B cell (primary cell): ENCODE data around the gene LRSAM1. TPM values are rescaled to one million over a fixed set of nuclear protein-coding genes. Genes with fewer than 3 reads are reported as not detected.

ENCODE experiments used
- ATAC-seq: fragments of 200-7000 bp; cut with Tn5 transposase; one replicate; pipeline ENCODE4 v1.10.0; 2021; ENCODE audit warnings: low read depth, mild to moderate bottlenecking, moderate number of reproducible peaks, moderate library complexity
- CTCF ChIA-PET: fragments of 350-600 bp; sonication (Branson Sonifier 250); formaldehyde crosslinking; loops from one replicate; lab custom pipeline; 2021; ENCODE audit warnings: antibody characterized with exemption, inconsistent platforms; lab: Charles Lee
- POLR2A ChIA-PET: fragments of 350-600 bp; sonication (Branson Sonifier 250); formaldehyde crosslinking; loops from one replicate; lab custom pipeline; 2021; ENCODE audit warnings: antibody characterized with exemption; lab: Charles Lee
- DNase-seq: peaks from one replicate; pipeline ENCODE4 v3.0.0; 2013
- H2AFZ ChIP-seq: 2 replicates; pipeline ENCODE4 v1.6.1; 2012; ENCODE audit warnings: mild to moderate bottlenecking, low read depth, low read length; ENCODE audit not compliant: insufficient read depth, poor library complexity, severe bottlenecking
- H3K27ac ChIP-seq, 2 donors: 1 replicate in 1 of 2; 2 replicates in 1 of 2; pipeline ENCODE4 v1.5.1; 2012 to 2013; ENCODE audit warnings: low read length in 2 of 2, mild to moderate bottlenecking in 2 of 2, moderate library complexity in 1 of 2
- H3K27me3 ChIP-seq, 4 experiments: fragments of 200-600 bp in 1 of 4; sonication (generic) in 1 of 4; replicated peaks in 1 of 4; 1 replicate in 2 of 4; 2 replicates in 2 of 4; pipeline versions ENCODE4 v1.6.1 to v1.7.0; 2013 to 2016; ENCODE audit warnings: low read length in 3 of 4, mild to moderate bottlenecking in 2 of 4, mixed read lengths in 1 of 4, moderate library complexity in 1 of 4; ENCODE audit not compliant: insufficient read depth in 4 of 4, control insufficient read depth in 3 of 4; ENCODE audit errors: control extremely low read depth in 1 of 4
- H3K36me3 ChIP-seq, 2 experiments: replicated peaks in 1 of 2; 1 replicate in 1 of 2; 2 replicates in 1 of 2; pipeline versions ENCODE4 v1.6.1 to v1.7.1; 2013; ENCODE audit warnings: low read length in 1 of 2; ENCODE audit not compliant: insufficient read depth in 2 of 2, control insufficient read depth in 1 of 2; ENCODE audit errors: control extremely low read depth in 1 of 2, extremely low read depth in 1 of 2
- H3K4me1 ChIP-seq, 2 donors: fragments of 200-600 bp in 1 of 2; sonication (generic) in 1 of 2; 1 replicate in 1 of 2; 2 replicates in 1 of 2; pipeline versions ENCODE4 v1.5.1 to v1.6.1; 2013 to 2017; ENCODE audit warnings: low read length in 2 of 2; ENCODE audit not compliant: control insufficient read depth in 2 of 2, insufficient read depth in 2 of 2
- H3K4me2 ChIP-seq: replicated peaks from 2 replicates; pipeline ENCODE3; 2012; ENCODE audit warnings: mild to moderate bottlenecking, low read depth, low read length; ENCODE audit not compliant: poor library complexity, severe bottlenecking
- H3K4me3 ChIP-seq, 5 experiments: fragments of 200-600 bp in 1 of 5; sonication (generic) in 1 of 5; 1 replicate in 3 of 5; 2 replicates in 2 of 5; pipeline versions ENCODE4 v1.5.1 to v1.7.0; 2011 to 2016; ENCODE audit warnings: low read length in 4 of 5, mild to moderate bottlenecking in 4 of 5, low read depth in 2 of 5, control low read depth in 1 of 5, moderate library complexity in 1 of 5; ENCODE audit not compliant: insufficient read depth in 1 of 5; ENCODE audit errors: control extremely low read depth in 1 of 5, extremely low read depth in 1 of 5
- H3K79me2 ChIP-seq: fragments of 200-600 bp; sonication (generic); one replicate; pipeline ENCODE4 v1.6.0; 2016; ENCODE audit warnings: low read length; ENCODE audit not compliant: control insufficient read depth, insufficient read depth
- H3K9ac ChIP-seq: fragments of 200-600 bp; sonication (generic); 2 replicates; pipeline ENCODE4 v1.6.1; 2017; ENCODE audit warnings: mild to moderate bottlenecking, low read length, moderate library complexity
- H3K9me3 ChIP-seq, 3 donors: one replicate each; pipeline versions ENCODE4 v1.6.1 to v1.7.1; 2013; ENCODE audit warnings: low read length in 2 of 3; ENCODE audit not compliant: control insufficient read depth in 2 of 3, insufficient read depth in 1 of 3; ENCODE audit errors: control extremely low read depth in 1 of 3
- H4K20me1 ChIP-seq: 2 replicates; pipeline ENCODE4 v1.6.0; 2012; ENCODE audit warnings: mild to moderate bottlenecking, low read length; ENCODE audit not compliant: insufficient read depth, control insufficient read depth, poor library complexity, severe bottlenecking
- H3K27ac Mint-ChIP-seq: one replicate; pipeline ENCODE4 v1.8.0; 2021; ENCODE audit warnings: mixed read lengths
- H3K27me3 Mint-ChIP-seq: one replicate; pipeline ENCODE4 v1.8.0; 2021; ENCODE audit warnings: mixed read lengths
- H3K4me1 Mint-ChIP-seq: one replicate; pipeline ENCODE4 v1.8.0; 2021; ENCODE audit warnings: mixed read lengths
- H3K4me3 Mint-ChIP-seq: one replicate; pipeline ENCODE4 v1.8.0; 2021; ENCODE audit warnings: mixed read lengths
- H3K9me3 Mint-ChIP-seq: one replicate; pipeline ENCODE4 v1.8.0; 2022; ENCODE audit warnings: mixed read lengths; ENCODE audit not compliant: insufficient read depth
- CTCF ChIP-seq: fragments of 200-600 bp; IDR thresholded peaks from one replicate; pipeline ENCODE4 v1.8.0; 2022; ENCODE audit warnings: antibody characterized with exemption, mild to moderate bottlenecking
- EZH2 ChIP-seq: IDR thresholded peaks from 2 replicates; pipeline ENCODE4 v1.6.1; 2012; ENCODE audit warnings: borderline replicate concordance, low read depth, mild to moderate bottlenecking, moderate library complexity, low read length; ENCODE audit not compliant: insufficient read depth, poor library complexity, severe bottlenecking
- WGBS: methylation state at CpG from one replicate; pipeline ENCODE4 v1.1.5; 2013; ENCODE audit warnings: missing lambda C conversion rate; ENCODE audit not compliant: insufficient coverage; 5-methylcytosine and 5-hydroxymethylcytosine counted together
- intact Hi-C: fragments of 100-400 bp; cut with micrococcal nuclease; formaldehyde crosslinking; loops from one replicate; pipeline ENCODE4 v1.10.0; 2022
- polyA plus RNA-seq: library from polyadenylated mRNA; depleted of rRNA; stranded (reverse); fragments of >200 nt; gene quantifications from 2 replicates; pipeline ENCODE4 v1.2.3, GENCODE V29; 2012
- total RNA-seq, 2 donors: library from RNA; stranded (reverse); fragments of 120-200 nt in 1 of 2; gene quantifications; 1 replicate in 1 of 2; 2 replicates in 1 of 2; pipeline versions ENCODE4 v1.2.3 to v1.2.4, GENCODE V29; 2013 to 2022

LRSAM1 gene
- total and polyA plus RNA-seq, 2 donors (not counting 1 experiment from before 2014, with no cell fraction given), result 30.6 to 39.8 TPM

- no peak overlapping the region for H3K4me3 ChIP-seq
- no peak overlapping the region for H3K27ac ChIP-seq
- H3K4me2 ChIP-seq, result no peak overlapping the region
- Mint-ChIP-seq H3K4me1 (no peaks in the 10 kb centered on the region), H3K9me3 (no peaks in the 10 kb centered on the region), H3K27me3 (no peaks in the 10 kb centered on the region), H3K27ac (no peak overlapping the region), H3K4me3 (no peak overlapping the region)
- no peaks in the 10 kb centered on the region for H3K79me2 ChIP-seq
- H3K4me1 ChIP-seq, result no peaks in the 10 kb centered on the region
- POLR2A ChIA-PET, result no interaction called here
- no peak overlapping the region for H3K9ac ChIP-seq
- TF ChIP-seq EZH2, result no peak
- no peak for TF ChIP-seq CTCF
- H3K36me3 ChIP-seq, result peaks cover 0 to 30% of the 10 kb centered on the region in 2 experiments
- 76% methylated on average over 2 of the region's 6 CpGs for WGBS
- no peaks in the 10 kb centered on the region for H4K20me1 ChIP-seq
- DNase-seq, result no peak
- CTCF ChIA-PET, result interaction anchor here (1.1 to 1.8 kb wide), 5 partner anchors 84 to 421 kb away, joined by 3 to 7 read pairs (median 4); no protein-coding TSS in a partner anchor
- no peaks in the 10 kb centered on the region for H3K27me3 ChIP-seq
- H3K9me3 ChIP-seq, result no peaks in the 10 kb centered on the region
- intact Hi-C loops, result no loop called here
- ATAC-seq, result no peak
- H2AFZ ChIP-seq, result no peak overlapping the region
These were observed 49.1 kb downstream of the LRSAM1 start for GRCh38 chr9:127500399-127500798.

- no peak overlapping the region for H3K4me3 ChIP-seq
- Mint-ChIP-seq H3K27me3 (no peaks in the 10 kb centered on the region), H3K9me3 (no peaks in the 10 kb centered on the region), H3K4me3 (no peak overlapping the region), H3K27ac (no peak overlapping the region), H3K4me1 (no peaks in the 10 kb centered on the region)
- no peak overlapping the region for H2AFZ ChIP-seq
- ATAC-seq (no peak), DNase-seq (no peak)
- POLR2A ChIA-PET, result no interaction called here
- no peaks in the 10 kb centered on the region for H3K27me3 ChIP-seq
- no peaks in the 10 kb centered on the region for H3K9me3 ChIP-seq
- H3K27ac ChIP-seq, result no peak overlapping the region
- TF ChIP-seq EZH2, result no peak
- no peak for TF ChIP-seq CTCF
- CTCF ChIA-PET, result interaction anchor here (1.1 to 1.5 kb wide), 3 partner anchors 86 to 421 kb away, joined by 3 to 7 read pairs (median 6); no protein-coding TSS in a partner anchor
- no peaks in the 10 kb centered on the region for H3K4me1 ChIP-seq
- no peak overlapping the region for H3K4me2 ChIP-seq
- intact Hi-C loops, result no loop called here
- no peak overlapping the region for H3K9ac ChIP-seq
- no peaks in the 10 kb centered on the region for H3K79me2 ChIP-seq
- peaks cover 0 to 25% of the 10 kb centered on the region in 2 experiments for H3K36me3 ChIP-seq
- WGBS, result 92% methylated on average over 9 of the region's 9 CpGs
- no peaks in the 10 kb centered on the region for H4K20me1 ChIP-seq
These were observed 49.6 kb downstream of the LRSAM1 start for GRCh38 chr9:127500862-127501261.
